Heart left ventricle (tissue), 16 donors: ENCODE measurements around the gene HHIPL1. TPM values are rescaled to one million over a fixed set of nuclear protein-coding genes. Genes with fewer than 3 reads are reported as not detected.
A peak's percentile ranks its signal among the peaks of the same experiment; 100 is the strongest.

Source experiments
- ATAC-seq, 4 donors: fragments of 200-7000 bp; cut with Tn5 transposase; one replicate each; pipeline ENCODE4 v1.9.1; 2020 to 2022; ENCODE audit warnings: moderate library complexity in 4 of 4, mild to moderate bottlenecking in 3 of 4, moderate number of reproducible peaks in 1 of 4
- DNase-seq, 5 donors: peaks; one replicate each; pipeline ENCODE4 v3.0.0-alpha.2; 2020
- H3K27ac ChIP-seq, 12 donors: fragments of 200-600 bp; sonication (generic) in 4 of 12; one replicate each; pipeline versions ENCODE4 v1.5.0 to v1.8.0; 2016 to 2022; ENCODE audit warnings: mild to moderate bottlenecking in 2 of 12
- H3K27me3 ChIP-seq, 9 donors: fragments of 200-600 bp; sonication (generic) in 2 of 9; one replicate each; pipeline versions ENCODE4 v1.5.1 to v1.8.0; 2016 to 2022; ENCODE audit warnings: mild to moderate bottlenecking in 3 of 9
- H3K36me3 ChIP-seq, 9 donors: fragments of 200-600 bp; sonication (generic) in 2 of 9; one replicate each; pipeline versions ENCODE4 v1.5.0 to v1.8.0; 2018 to 2022; ENCODE audit warnings: mild to moderate bottlenecking in 2 of 9
- H3K4me1 ChIP-seq, 12 donors: fragments of 200-600 bp; sonication (generic) in 4 of 12; one replicate each; pipeline versions ENCODE4 v1.5.0 to v1.8.0; 2016 to 2022; ENCODE audit warnings: mild to moderate bottlenecking in 3 of 12
- H3K4me3 ChIP-seq, 12 donors: fragments of 200-600 bp; sonication (generic) in 4 of 12; one replicate each; pipeline versions ENCODE4 v1.5.0 to v1.8.0; 2017 to 2022; ENCODE audit warnings: mild to moderate bottlenecking in 9 of 12, moderate library complexity in 4 of 12
- H3K9me3 ChIP-seq, 12 donors: fragments of 200-600 bp; sonication (generic) in 4 of 12; one replicate each; pipeline versions ENCODE4 v1.5.0 to v1.8.0; 2016 to 2022; ENCODE audit warnings: mild to moderate bottlenecking in 1 of 12
- POLR2A ChIP-seq, 2 donors: fragments of 450-650 bp; IDR thresholded peaks; one replicate each; pipeline ENCODE4 v1.6.1; 2017; ENCODE audit warnings: antibody characterized with exemption in 2 of 2, mild to moderate bottlenecking in 2 of 2, moderate library complexity in 2 of 2
- WGBS, 4 donors: extraction: QIAGEN DNeasy Blood & Tissue Kit in 2 of 4; methylation state at CpG; one replicate each; pipeline versions ENCODE4 v1.1.5 to v1.1.7; 2013 to 2018; 5-methylcytosine and 5-hydroxymethylcytosine counted together
- intact Hi-C, 10 donors: fragments of 100-400 bp; cut with DNase I; formaldehyde crosslinking; loops; one replicate each; pipeline versions ENCODE4 v1.11.1 to v1.14.2; 2022
- polyA plus RNA-seq, 2 donors: library from polyadenylated mRNA; stranded (reverse); fragments of 200-250 nt; gene quantifications; one replicate each; pipeline ENCODE4 v1.2.3, GENCODE V29; 2013
- total RNA-seq, 9 donors: library from RNA; depleted of rRNA in 2 of 9; stranded (reverse); fragments of >200 nt in 2 of 9; fragmentation: NEBNext Ultra II Directional in 3 of 9; extraction: Animal tissue kit (Norgen Biotek cat#: 25700) in 3 of 9; gene quantifications; one replicate each; pipeline versions ENCODE4 v1.1.0 to v1.2.4, GENCODE V29; 2016 to 2023
- TF ChIP-seq, protein P1 (sequence below), 12 donors: fragments of 200-600 bp; sonication (generic) in 4 of 12; IDR thresholded peaks; one replicate each; pipeline versions ENCODE4 v1.5.0 to v1.8.0; 2018 to 2022; ENCODE audit warnings: antibody characterized with exemption in 12 of 12, mild to moderate bottlenecking in 5 of 12
- donor health status: ischemic (EF 13 %, LVEDD 7.1; RV severe dilation, severe dysfunction).
- donor health status: healthy with polysubstance abuse.
- donor health status: DM: no; HTN: yes; CAD: no.
- donor health status: DM: no; HTN: no; CAD: no.
- donor health status: ischemic (EF 25% LVEDD 6.9; RV normal size, moderate dysfunction).
- donor health status: ischemic (EF 25% LVEDD 5.7; RV mildly dilated, moderate dysfunction).
- donor health status: healthy.
- donor health status: DM: yes; HTN: yes; CAD: no.
- donor health status: ischemic (EF 35%, LVEDD 5.7; RV mildly dilated, moderate dysfunction).
- donor health status: nonischemic (EF 11% LVEDD 7.7; RV severe dilation, severe dysfunction).
- donor health status: DM: yes; HTN: yes; CAD: no.
- donor health status: PGD.
- donor health status: ischemic (EF 29% LVEDD 5.4; RV normal size, mild dysfunction).
- donor health status: nonischemic (EF 23%, LVEDD 6.1; RV moderate dilation, normal function).

HHIPL1 gene
- total and polyA plus RNA-seq, 11 donors: 0.34 to 3.1 (median 1.1) TPM

DNA sequence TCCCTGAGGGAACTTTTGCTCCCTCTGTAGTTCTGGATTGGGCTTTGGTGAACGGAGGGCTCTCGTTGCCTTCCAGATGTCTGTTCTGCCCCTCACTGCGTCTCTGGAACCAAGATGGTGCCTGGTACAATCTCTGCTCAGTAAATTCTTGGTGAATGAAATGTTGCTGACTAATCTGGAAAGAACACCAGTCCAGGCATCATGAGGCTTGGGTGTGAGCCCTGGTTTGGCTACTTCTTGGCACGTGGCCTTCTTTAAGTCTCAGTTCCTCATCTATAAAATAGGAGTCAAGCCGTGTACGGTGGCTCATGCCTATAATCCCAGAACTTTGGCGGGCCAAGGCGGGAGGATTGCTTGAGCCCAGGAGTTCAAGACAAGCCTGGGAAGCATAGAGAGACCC lies 4.3 kb downstream of the HHIPL1 start:
- peaks cover 0 to 8% (median 0%) of the 10 kb centered on the region in 9 donors for H3K36me3 ChIP-seq
- ATAC-seq (no peak), DNase-seq (no peak)
- H3K4me1 ChIP-seq: peaks cover 0 to 17% (median 7%) of the 10 kb centered on the region in 12 donors
- no peak for TF ChIP-seq POLR2A (IDR thresholded peaks at IDR 0.05)
- TF ChIP-seq, protein P1, sequence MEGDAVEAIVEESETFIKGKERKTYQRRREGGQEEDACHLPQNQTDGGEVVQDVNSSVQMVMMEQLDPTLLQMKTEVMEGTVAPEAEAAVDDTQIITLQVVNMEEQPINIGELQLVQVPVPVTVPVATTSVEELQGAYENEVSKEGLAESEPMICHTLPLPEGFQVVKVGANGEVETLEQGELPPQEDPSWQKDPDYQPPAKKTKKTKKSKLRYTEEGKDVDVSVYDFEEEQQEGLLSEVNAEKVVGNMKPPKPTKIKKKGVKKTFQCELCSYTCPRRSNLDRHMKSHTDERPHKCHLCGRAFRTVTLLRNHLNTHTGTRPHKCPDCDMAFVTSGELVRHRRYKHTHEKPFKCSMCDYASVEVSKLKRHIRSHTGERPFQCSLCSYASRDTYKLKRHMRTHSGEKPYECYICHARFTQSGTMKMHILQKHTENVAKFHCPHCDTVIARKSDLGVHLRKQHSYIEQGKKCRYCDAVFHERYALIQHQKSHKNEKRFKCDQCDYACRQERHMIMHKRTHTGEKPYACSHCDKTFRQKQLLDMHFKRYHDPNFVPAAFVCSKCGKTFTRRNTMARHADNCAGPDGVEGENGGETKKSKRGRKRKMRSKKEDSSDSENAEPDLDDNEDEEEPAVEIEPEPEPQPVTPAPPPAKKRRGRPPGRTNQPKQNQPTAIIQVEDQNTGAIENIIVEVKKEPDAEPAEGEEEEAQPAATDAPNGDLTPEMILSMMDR (IDR thresholded peaks at IDR 0.05): no peak
- H3K4me3 ChIP-seq: no peak overlapping the region
- no peak overlapping the region for H3K27ac ChIP-seq
- H3K9me3 ChIP-seq: no peaks in the 10 kb centered on the region
- H3K27me3 ChIP-seq: peaks cover 0 to 19% (median 0%) of the 10 kb centered on the region in 9 donors
- 84 to 95% (median 90%) methylated on average over 8 of the region's 8 CpGs for WGBS, 4 donors
- intact Hi-C loops: no loop called here

GRCh38 chr14:99649643-99650042 lies 4.7 kb downstream of the HHIPL1 start:
- WGBS, 4 donors: 83 to 92% (median 90%) methylated on average over 8 of the region's 8 CpGs
- H3K27ac ChIP-seq: no peak overlapping the region
- peaks cover 0 to 16% (median 0%) of the 10 kb centered on the region in 9 donors for H3K27me3 ChIP-seq
- peaks cover 0 to 13% (median 7%) of the 10 kb centered on the region in 12 donors for H3K4me1 ChIP-seq
- ATAC-seq: no peak
- TF ChIP-seq POLR2A (IDR thresholded peaks at IDR 0.05): no peak
- TF ChIP-seq, protein P1 (IDR thresholded peaks at IDR 0.05): no peak
- intact Hi-C loops: no loop called here
- no peaks in the 10 kb centered on the region for H3K9me3 ChIP-seq
- H3K4me3 ChIP-seq: no peak overlapping the region
- peaks cover 0 to 8% (median 0%) of the 10 kb centered on the region in 9 donors for H3K36me3 ChIP-seq
- no peak for DNase-seq

DNA sequence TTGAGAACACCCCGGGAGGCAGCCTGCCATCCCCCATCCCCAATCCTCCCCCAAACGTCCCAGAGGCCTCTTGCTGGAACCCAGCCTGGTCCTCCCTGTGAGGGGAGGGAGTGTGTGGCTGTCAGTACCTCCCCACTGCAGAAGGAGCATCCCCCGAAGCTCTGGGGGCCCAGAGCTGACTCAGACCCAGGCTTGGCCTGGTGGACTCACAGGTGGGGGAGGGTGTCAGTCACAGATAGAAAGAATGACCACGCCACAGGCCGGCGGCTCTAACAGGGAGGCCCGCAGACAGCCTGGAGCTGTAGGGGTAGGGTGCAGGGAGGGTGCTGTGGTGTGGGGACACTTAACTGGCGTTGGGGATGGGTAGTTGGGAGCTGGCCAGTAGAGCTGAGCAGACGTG lies 5.3 kb downstream of the HHIPL1 start:
- peaks cover 0 to 10% (median 0%) of the 10 kb centered on the region in 9 donors for H3K27me3 ChIP-seq
- TF ChIP-seq, protein P1 (IDR thresholded peaks at IDR 0.05): no peak
- no peak for TF ChIP-seq POLR2A (IDR thresholded peaks at IDR 0.05)
- ATAC-seq (no peak), DNase-seq (no peak)
- H3K27ac ChIP-seq: no peak overlapping the region
- H3K9me3 ChIP-seq: no peaks in the 10 kb centered on the region
- WGBS, 4 donors: 73 to 84% (median 79%) methylated on average over 5 to 9 of the region's 9 CpGs
- H3K4me3 ChIP-seq: no peak overlapping the region
- intact Hi-C loops: no loop called here
- peaks cover 0 to 10% (median 5%) of the 10 kb centered on the region in 12 donors for H3K4me1 ChIP-seq
- H3K36me3 ChIP-seq: peaks cover 0 to 8% (median 0%) of the 10 kb centered on the region in 9 donors

- 94 to 98% (median 95%) methylated on average over 18 to 32 of the region's 32 CpGs for WGBS, 4 donors
- peak in 1 of 5 donors; percentile 9 for DNase-seq
- no peak overlapping the region for H3K4me3 ChIP-seq
- H3K4me1 ChIP-seq: no peaks in the 10 kb centered on the region
- H3K9me3 ChIP-seq: no peaks in the 10 kb centered on the region
- no peak for ATAC-seq
- intact Hi-C loops: no loop called here
- H3K27me3 ChIP-seq: no peaks in the 10 kb centered on the region
- TF ChIP-seq, protein P1 (IDR thresholded peaks at IDR 0.05): no peak
- no peak for TF ChIP-seq POLR2A (IDR thresholded peaks at IDR 0.05)
- H3K27ac ChIP-seq: no peak overlapping the region
- peaks cover 0 to 8% (median 0%) of the 10 kb centered on the region in 9 donors for H3K36me3 ChIP-seq
These were observed 7.2 kb downstream of the HHIPL1 start for GRCh38 chr14:99651953-99652746.
